ENCODE data around the gene PPP3CA. TPM values are rescaled to one million over a fixed set of nuclear protein-coding genes. Genes with fewer than 3 reads are reported as not detected.

Gene PPP3CA
- total and polyA plus RNA-seq, 2 of the 8 experiments (the other 6 are each of a cell fraction or from before 2014, with no cell fraction given): 7.9 to 35.0 TPM

DNA sequence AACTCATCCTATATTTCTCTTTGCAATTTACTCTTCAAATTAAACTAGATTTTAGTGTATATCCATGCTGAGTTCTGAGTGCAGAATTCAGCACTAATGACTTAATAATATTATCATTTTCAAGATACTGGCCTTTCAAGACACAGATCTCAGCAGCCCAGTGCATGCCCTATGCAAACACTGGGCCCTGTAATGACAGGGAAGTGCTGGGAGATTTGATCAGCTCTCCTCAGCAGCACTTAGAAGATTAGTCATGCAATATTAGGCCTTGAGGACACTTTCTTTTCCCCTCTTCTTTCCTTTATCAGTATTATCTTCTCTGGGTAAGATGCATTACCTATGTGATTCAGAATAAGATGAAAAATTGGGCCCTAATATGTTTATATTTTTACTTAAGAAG lies 207.1 kb downstream of the PPP3CA start (continued):
- TF ChIP-seq POLR2AphosphoS5 (IDR thresholded peaks at IDR 0.05; ENCODE audit: low read depth, low read length) (no peak), KDM1A (IDR thresholded peaks at IDR 0.05; ENCODE audit: borderline replicate concordance, low read length) (no peak), BRCA1 (IDR thresholded peaks at IDR 0.05; ENCODE audit: low read depth, low read length) (no peak), ASH2L (IDR thresholded peaks at IDR 0.05; ENCODE audit: low read length) (no peak)
- TF ChIP-seq, protein P1, sequence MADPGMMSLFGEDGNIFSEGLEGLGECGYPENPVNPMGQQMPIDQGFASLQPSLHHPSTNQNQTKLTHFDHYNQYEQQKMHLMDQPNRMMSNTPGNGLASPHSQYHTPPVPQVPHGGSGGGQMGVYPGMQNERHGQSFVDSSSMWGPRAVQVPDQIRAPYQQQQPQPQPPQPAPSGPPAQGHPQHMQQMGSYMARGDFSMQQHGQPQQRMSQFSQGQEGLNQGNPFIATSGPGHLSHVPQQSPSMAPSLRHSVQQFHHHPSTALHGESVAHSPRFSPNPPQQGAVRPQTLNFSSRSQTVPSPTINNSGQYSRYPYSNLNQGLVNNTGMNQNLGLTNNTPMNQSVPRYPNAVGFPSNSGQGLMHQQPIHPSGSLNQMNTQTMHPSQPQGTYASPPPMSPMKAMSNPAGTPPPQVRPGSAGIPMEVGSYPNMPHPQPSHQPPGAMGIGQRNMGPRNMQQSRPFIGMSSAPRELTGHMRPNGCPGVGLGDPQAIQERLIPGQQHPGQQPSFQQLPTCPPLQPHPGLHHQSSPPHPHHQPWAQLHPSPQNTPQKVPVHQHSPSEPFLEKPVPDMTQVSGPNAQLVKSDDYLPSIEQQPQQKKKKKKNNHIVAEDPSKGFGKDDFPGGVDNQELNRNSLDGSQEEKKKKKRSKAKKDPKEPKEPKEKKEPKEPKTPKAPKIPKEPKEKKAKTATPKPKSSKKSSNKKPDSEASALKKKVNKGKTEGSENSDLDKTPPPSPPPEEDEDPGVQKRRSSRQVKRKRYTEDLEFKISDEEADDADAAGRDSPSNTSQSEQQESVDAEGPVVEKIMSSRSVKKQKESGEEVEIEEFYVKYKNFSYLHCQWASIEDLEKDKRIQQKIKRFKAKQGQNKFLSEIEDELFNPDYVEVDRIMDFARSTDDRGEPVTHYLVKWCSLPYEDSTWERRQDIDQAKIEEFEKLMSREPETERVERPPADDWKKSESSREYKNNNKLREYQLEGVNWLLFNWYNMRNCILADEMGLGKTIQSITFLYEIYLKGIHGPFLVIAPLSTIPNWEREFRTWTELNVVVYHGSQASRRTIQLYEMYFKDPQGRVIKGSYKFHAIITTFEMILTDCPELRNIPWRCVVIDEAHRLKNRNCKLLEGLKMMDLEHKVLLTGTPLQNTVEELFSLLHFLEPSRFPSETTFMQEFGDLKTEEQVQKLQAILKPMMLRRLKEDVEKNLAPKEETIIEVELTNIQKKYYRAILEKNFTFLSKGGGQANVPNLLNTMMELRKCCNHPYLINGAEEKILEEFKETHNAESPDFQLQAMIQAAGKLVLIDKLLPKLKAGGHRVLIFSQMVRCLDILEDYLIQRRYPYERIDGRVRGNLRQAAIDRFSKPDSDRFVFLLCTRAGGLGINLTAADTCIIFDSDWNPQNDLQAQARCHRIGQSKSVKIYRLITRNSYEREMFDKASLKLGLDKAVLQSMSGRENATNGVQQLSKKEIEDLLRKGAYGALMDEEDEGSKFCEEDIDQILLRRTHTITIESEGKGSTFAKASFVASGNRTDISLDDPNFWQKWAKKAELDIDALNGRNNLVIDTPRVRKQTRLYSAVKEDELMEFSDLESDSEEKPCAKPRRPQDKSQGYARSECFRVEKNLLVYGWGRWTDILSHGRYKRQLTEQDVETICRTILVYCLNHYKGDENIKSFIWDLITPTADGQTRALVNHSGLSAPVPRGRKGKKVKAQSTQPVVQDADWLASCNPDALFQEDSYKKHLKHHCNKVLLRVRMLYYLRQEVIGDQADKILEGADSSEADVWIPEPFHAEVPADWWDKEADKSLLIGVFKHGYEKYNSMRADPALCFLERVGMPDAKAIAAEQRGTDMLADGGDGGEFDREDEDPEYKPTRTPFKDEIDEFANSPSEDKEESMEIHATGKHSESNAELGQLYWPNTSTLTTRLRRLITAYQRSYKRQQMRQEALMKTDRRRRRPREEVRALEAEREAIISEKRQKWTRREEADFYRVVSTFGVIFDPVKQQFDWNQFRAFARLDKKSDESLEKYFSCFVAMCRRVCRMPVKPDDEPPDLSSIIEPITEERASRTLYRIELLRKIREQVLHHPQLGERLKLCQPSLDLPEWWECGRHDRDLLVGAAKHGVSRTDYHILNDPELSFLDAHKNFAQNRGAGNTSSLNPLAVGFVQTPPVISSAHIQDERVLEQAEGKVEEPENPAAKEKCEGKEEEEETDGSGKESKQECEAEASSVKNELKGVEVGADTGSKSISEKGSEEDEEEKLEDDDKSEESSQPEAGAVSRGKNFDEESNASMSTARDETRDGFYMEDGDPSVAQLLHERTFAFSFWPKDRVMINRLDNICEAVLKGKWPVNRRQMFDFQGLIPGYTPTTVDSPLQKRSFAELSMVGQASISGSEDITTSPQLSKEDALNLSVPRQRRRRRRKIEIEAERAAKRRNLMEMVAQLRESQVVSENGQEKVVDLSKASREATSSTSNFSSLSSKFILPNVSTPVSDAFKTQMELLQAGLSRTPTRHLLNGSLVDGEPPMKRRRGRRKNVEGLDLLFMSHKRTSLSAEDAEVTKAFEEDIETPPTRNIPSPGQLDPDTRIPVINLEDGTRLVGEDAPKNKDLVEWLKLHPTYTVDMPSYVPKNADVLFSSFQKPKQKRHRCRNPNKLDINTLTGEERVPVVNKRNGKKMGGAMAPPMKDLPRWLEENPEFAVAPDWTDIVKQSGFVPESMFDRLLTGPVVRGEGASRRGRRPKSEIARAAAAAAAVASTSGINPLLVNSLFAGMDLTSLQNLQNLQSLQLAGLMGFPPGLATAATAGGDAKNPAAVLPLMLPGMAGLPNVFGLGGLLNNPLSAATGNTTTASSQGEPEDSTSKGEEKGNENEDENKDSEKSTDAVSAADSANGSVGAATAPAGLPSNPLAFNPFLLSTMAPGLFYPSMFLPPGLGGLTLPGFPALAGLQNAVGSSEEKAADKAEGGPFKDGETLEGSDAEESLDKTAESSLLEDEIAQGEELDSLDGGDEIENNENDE (IDR thresholded peaks at IDR 0.05; ENCODE audit: insufficient replicate concordance, low read length): no peak

All from H1 (cell line).